ENCODE measurements around the gene PARD3. TPM values are rescaled to one million over a fixed set of nuclear protein-coding genes. Genes with fewer than 3 reads are reported as not detected.

Gene PARD3
- total RNA-seq, 2 donors from 2014 or later: 36.1 to 48.5 TPM

DNA sequence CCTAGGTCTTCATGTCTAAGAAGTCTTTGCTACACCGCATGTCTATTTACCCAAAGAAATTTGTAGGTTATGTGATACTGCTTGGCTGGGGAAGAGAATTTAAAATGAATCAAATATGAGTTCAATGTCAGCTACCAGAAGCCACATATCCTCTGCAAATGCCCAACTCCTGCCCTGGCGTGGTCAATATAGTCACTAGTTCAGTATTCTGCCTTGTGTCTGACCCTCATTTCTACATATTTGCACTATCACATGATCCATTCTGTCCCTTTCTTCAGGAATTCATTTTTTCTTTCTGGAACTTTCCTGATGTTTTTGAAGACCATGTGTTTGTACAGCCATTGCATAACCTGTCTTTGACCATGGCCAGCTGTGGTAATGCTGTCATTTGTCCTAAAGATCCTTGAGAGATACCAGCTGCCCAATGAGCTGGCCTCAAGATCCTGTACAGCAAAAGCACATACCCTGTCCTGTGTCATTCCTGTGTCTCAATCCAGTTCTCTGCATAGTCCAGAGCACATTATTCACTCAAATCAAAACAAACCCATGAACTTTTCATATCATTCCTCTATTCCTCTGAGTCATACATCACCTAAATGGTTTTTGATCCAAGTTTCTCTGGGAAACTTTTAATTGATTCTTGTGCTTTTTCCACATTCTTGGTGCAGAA, 524.5 kb downstream of the PARD3 start:
- H3K4me3 ChIP-seq: no peak overlapping the region
- H3K9me3 ChIP-seq: no peaks in the 10 kb centered on the region
- ATAC-seq (peak; percentile 73), DNase-seq (peak in 3 of 4 donors; percentile 27 to 65 (median 37))
- no peak overlapping the region for H3K27ac ChIP-seq
- TF ChIP-seq, protein P1, sequence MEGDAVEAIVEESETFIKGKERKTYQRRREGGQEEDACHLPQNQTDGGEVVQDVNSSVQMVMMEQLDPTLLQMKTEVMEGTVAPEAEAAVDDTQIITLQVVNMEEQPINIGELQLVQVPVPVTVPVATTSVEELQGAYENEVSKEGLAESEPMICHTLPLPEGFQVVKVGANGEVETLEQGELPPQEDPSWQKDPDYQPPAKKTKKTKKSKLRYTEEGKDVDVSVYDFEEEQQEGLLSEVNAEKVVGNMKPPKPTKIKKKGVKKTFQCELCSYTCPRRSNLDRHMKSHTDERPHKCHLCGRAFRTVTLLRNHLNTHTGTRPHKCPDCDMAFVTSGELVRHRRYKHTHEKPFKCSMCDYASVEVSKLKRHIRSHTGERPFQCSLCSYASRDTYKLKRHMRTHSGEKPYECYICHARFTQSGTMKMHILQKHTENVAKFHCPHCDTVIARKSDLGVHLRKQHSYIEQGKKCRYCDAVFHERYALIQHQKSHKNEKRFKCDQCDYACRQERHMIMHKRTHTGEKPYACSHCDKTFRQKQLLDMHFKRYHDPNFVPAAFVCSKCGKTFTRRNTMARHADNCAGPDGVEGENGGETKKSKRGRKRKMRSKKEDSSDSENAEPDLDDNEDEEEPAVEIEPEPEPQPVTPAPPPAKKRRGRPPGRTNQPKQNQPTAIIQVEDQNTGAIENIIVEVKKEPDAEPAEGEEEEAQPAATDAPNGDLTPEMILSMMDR (IDR thresholded peaks at IDR 0.05): no peak
- TF ChIP-seq POLR2A (IDR thresholded peaks at IDR 0.05): no peak
- peaks cover 10% of the 10 kb centered on the region for H3K4me1 ChIP-seq
- WGBS, 2 donors: 93 to 94% methylated on average over 2 of the region's 2 CpGs
- intact Hi-C loops (cut with DNase I): no loop called here
- no peaks in the 10 kb centered on the region for H3K27me3 ChIP-seq
- H3K36me3 ChIP-seq (replicated peaks in 1 of 2; ENCODE audit: insufficient read depth in 1 of 2, low read depth in 2 of 2): no peaks in the 10 kb centered on the region

GRCh38 chr10:34288634-34289033, 526.5 kb downstream of the PARD3 start:
- H3K9me3 ChIP-seq: no peaks in the 10 kb centered on the region
- peaks cover 10% of the 10 kb centered on the region for H3K4me1 ChIP-seq
- DNase-seq: no peak
- H3K27me3 ChIP-seq: no peaks in the 10 kb centered on the region
- ATAC-seq: no peak
- no peaks in the 10 kb centered on the region for H3K36me3 ChIP-seq (replicated peaks in 1 of 2; ENCODE audit: insufficient read depth in 1 of 2, low read depth in 2 of 2)
- 73 to 74% methylated on average over 3 of the region's 3 CpGs for WGBS, 2 donors
- TF ChIP-seq POLR2A (IDR thresholded peaks at IDR 0.05): no peak
- TF ChIP-seq, protein P1 (IDR thresholded peaks at IDR 0.05): no peak
- intact Hi-C loops (cut with DNase I): no loop called here
- no peak overlapping the region for H3K4me3 ChIP-seq
- no peak overlapping the region for H3K27ac ChIP-seq

GRCh38 chr10:34286136-34286739, 528.9 kb downstream of the PARD3 start:
- Histone ChIP-seq H3K27ac (no peak overlapping the region), H3K4me1 (peaks cover 9% of the 10 kb centered on the region), H3K4me3 (no peak overlapping the region), H3K9me3 (no peaks in the 10 kb centered on the region), H3K27me3 (no peaks in the 10 kb centered on the region), H3K36me3 (replicated peaks in 1 of 2; ENCODE audit: insufficient read depth in 1 of 2, low read depth in 2 of 2) (no peaks in the 10 kb centered on the region)
- TF ChIP-seq POLR2A (IDR thresholded peaks at IDR 0.05): no peak
- TF ChIP-seq, protein P1 (IDR thresholded peaks at IDR 0.05): no peak
- no peak for ATAC-seq
- DNase-seq: no peak
- intact Hi-C loops (cut with DNase I): no loop called here
- 85 to 86% methylated on average over 3 of the region's 3 CpGs for WGBS, 2 donors

GRCh38 chr10:34281661-34282582, 533.2 kb downstream of the PARD3 start:
- Histone ChIP-seq H3K4me3 (no peak overlapping the region), H3K9me3 (no peaks in the 10 kb centered on the region), H3K36me3 (replicated peaks in 1 of 2; ENCODE audit: insufficient read depth in 1 of 2, low read depth in 2 of 2) (no peaks in the 10 kb centered on the region), H3K27me3 (no peaks in the 10 kb centered on the region), H3K27ac (no peak overlapping the region), H3K4me1 (no peaks in the 10 kb centered on the region)
- intact Hi-C loops (cut with DNase I): no loop called here
- TF ChIP-seq, protein P1 (IDR thresholded peaks at IDR 0.05): no peak
- TF ChIP-seq POLR2A (IDR thresholded peaks at IDR 0.05): no peak
- no peak for DNase-seq
- 86 to 96% methylated on average over 3 of the region's 3 CpGs for WGBS, 2 donors
- no peak for ATAC-seq
